Ovary (tissue), 3 donors: ENCODE results near the gene BRK1.
"Not testable (repeated sequence)": the region's sequence is repeated elsewhere in the genome, so short reads cannot be mapped to it uniquely, and the experiment has no call there.

Experiments used
- EP300 ChIP-seq: sonication (generic); formaldehyde crosslinking; IDR thresholded peaks from one replicate; pipeline ENCODE4 v1.6.1; 2017; ENCODE audit warnings: antibody characterized with exemption
- POLR2A ChIP-seq: fragments of 450-650 bp; IDR thresholded peaks from one replicate; pipeline ENCODE4 v1.6.1; 2017; ENCODE audit warnings: antibody characterized with exemption, mild to moderate bottlenecking, moderate library complexity
- TF ChIP-seq, protein P1 (sequence below), 3 donors: fragments of 450-650 bp in 2 of 3; fragments of 200-600 bp in 1 of 3; IDR thresholded peaks; one replicate each; pipeline versions ENCODE4 v1.5.1 to v1.8.0; 2016 to 2022; ENCODE audit warnings: antibody characterized with exemption in 3 of 3, mild to moderate bottlenecking in 1 of 3
- donor health status: DM: no; HTN: no; CAD: no.

GRCh38 chr3:10091387-10091786, 24.1 kb upstream of the BRK1 start:
- TF ChIP-seq, protein P1, sequence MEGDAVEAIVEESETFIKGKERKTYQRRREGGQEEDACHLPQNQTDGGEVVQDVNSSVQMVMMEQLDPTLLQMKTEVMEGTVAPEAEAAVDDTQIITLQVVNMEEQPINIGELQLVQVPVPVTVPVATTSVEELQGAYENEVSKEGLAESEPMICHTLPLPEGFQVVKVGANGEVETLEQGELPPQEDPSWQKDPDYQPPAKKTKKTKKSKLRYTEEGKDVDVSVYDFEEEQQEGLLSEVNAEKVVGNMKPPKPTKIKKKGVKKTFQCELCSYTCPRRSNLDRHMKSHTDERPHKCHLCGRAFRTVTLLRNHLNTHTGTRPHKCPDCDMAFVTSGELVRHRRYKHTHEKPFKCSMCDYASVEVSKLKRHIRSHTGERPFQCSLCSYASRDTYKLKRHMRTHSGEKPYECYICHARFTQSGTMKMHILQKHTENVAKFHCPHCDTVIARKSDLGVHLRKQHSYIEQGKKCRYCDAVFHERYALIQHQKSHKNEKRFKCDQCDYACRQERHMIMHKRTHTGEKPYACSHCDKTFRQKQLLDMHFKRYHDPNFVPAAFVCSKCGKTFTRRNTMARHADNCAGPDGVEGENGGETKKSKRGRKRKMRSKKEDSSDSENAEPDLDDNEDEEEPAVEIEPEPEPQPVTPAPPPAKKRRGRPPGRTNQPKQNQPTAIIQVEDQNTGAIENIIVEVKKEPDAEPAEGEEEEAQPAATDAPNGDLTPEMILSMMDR (IDR thresholded peaks at IDR 0.05) = not testable (repeated sequence)
- TF ChIP-seq EP300, POLR2A: not testable (repeated sequence)
